Left lung (tissue), 10 donors: ENCODE data around the gene MANSC1. TPM values are rescaled to one million over a fixed set of nuclear protein-coding genes. Genes with fewer than 3 reads are reported as not detected.
A peak's percentile ranks its signal among the peaks of the same experiment; 100 is the strongest.

Source experiments
- ATAC-seq: fragments of 200-7000 bp; cut with Tn5 transposase; one replicate; pipeline ENCODE4 v1.9.1; 2020; ENCODE audit warnings: moderate library complexity
- DNase-seq, 4 donors: peaks; one replicate each; pipeline ENCODE4 v3.0.0-alpha.2; 2013 to 2020
- H3K27ac ChIP-seq, 2 donors: fragments of 200-600 bp; sonication (generic) in 1 of 2; one replicate each; pipeline versions ENCODE4 v1.5.0 to v1.8.0; 2020 to 2021
- H3K27me3 ChIP-seq, 2 donors: fragments of 200-600 bp; sonication (generic) in 1 of 2; one replicate each; pipeline versions ENCODE4 v1.5.0 to v1.8.0; 2020 to 2021
- H3K36me3 ChIP-seq, 2 donors: fragments of 200-600 bp; sonication (generic) in 1 of 2; one replicate each; pipeline versions ENCODE4 v1.5.0 to v1.8.0; 2020 to 2021
- H3K4me1 ChIP-seq, 2 donors: fragments of 200-600 bp; one replicate each; pipeline ENCODE4 v1.8.0; 2021
- H3K4me3 ChIP-seq, 2 donors: fragments of 200-600 bp; sonication (generic) in 1 of 2; one replicate each; pipeline versions ENCODE4 v1.5.0 to v1.8.0; 2020 to 2021; ENCODE audit warnings: mild to moderate bottlenecking in 1 of 2
- H3K9me3 ChIP-seq, 2 donors: fragments of 200-600 bp; sonication (generic) in 1 of 2; one replicate each; pipeline versions ENCODE4 v1.5.0 to v1.8.0; 2020 to 2021
- intact Hi-C, 2 donors: fragments of 100-400 bp; cut with DNase I; formaldehyde crosslinking; loops; one replicate each; pipeline versions ENCODE4 v1.11.2 to v1.14.2; 2022
- polyA plus RNA-seq, 6 donors: library from polyadenylated mRNA; unstranded; fragments of 120-200 nt; gene quantifications; one replicate each; pipeline ENCODE4 v1.2.1, GENCODE V29; 2013; ENCODE audit not compliant: insufficient read length in 6 of 6
- total RNA-seq, 2 donors: library from RNA; stranded (reverse); fragmentation: NEBNext Ultra II Directional; extraction: Animal tissue kit (Norgen Biotek cat#: 25700); gene quantifications; one replicate each; pipeline ENCODE4 v1.2.1, GENCODE V29; 2021
- TF ChIP-seq, protein P1 (sequence below), 2 donors: fragments of 200-600 bp; sonication (generic) in 1 of 2; IDR thresholded peaks; one replicate each; pipeline versions ENCODE4 v1.5.0 to v1.8.0; 2021; ENCODE audit warnings: antibody characterized with exemption in 2 of 2
- donor health status: DM: no; HTN: yes; CAD: no.
- donor health status: DM: no; HTN: no; CAD: no.

The MANSC1 gene
- total and polyA plus RNA-seq, 8 donors: 24.7 to 32.0 (median 29.3) TPM

DNA sequence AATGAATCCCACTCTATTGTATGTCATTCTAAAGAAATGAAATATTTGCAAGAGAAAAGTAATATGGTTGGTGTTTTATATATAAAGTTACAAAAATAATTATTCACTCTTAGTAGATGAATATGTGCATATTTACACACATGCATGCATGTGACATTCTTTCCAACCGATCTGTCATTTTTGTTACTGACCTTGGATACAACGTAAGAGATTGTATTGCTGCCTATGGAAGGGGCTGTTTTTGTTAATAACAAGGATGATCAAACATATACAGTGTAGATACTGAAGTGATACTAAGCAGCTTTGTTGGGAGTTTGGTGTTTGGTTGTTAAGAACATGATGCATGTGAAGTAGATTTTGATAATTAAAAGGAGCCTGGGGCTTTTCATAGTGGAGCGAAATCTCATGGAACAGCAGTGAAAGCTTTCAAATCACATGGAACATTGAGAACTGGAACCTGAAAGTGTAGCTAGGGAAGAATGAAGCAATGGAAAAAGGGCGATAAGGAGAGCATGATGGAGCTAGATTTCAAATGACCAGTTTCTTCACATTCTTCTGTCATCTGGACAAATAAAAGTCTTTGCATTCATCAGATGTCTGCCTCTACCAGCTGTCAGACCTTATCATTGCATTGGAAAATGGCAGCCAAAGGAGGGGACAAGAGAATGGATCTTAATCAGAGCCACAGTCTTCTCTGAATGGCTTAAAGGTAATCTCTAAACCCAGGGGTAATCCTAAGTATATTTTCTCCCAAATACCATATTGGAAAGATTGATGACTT lies 16.8 kb upstream of the MANSC1 start:
- Histone ChIP-seq H3K27ac (no peak overlapping the region), H3K36me3 (no peaks in the 10 kb centered on the region), H3K4me3 (no peak overlapping the region), H3K9me3 (no peaks in the 10 kb centered on the region), H3K27me3 (no peaks in the 10 kb centered on the region), H3K4me1 (peaks cover 0 to 12% of the 10 kb centered on the region in 2 donors)
- ATAC-seq (no peak), DNase-seq (no peak)
- intact Hi-C loops: no loop called here
- TF ChIP-seq, protein P1, sequence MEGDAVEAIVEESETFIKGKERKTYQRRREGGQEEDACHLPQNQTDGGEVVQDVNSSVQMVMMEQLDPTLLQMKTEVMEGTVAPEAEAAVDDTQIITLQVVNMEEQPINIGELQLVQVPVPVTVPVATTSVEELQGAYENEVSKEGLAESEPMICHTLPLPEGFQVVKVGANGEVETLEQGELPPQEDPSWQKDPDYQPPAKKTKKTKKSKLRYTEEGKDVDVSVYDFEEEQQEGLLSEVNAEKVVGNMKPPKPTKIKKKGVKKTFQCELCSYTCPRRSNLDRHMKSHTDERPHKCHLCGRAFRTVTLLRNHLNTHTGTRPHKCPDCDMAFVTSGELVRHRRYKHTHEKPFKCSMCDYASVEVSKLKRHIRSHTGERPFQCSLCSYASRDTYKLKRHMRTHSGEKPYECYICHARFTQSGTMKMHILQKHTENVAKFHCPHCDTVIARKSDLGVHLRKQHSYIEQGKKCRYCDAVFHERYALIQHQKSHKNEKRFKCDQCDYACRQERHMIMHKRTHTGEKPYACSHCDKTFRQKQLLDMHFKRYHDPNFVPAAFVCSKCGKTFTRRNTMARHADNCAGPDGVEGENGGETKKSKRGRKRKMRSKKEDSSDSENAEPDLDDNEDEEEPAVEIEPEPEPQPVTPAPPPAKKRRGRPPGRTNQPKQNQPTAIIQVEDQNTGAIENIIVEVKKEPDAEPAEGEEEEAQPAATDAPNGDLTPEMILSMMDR (IDR thresholded peaks at IDR 0.05): no peak

DNA sequence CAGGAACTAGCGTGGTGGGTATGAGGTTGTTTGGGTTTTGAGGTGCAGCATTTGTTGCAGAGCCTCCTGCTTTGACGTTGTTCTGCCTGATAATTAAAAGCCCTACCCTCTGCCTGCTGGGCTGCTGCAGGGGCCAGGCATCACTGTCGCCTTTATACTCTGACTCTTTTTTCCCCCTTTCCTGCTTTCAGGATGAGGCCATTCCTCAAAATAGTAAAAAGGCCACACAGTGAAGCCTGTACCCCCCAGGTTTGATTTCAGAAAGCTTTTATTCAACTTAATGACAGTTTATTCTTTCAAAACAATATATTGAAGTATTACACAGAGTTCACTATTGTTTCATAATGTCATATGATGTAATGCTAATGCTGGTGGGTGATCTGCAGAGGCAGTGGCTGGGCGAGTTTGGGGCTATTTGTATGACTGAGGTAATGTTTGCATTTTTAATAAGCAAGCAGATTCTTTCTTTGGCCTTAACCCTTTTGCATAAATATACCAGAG lies 15.9 kb upstream of the MANSC1 start:
- H3K27me3 ChIP-seq: no peaks in the 10 kb centered on the region
- H3K36me3 ChIP-seq: no peaks in the 10 kb centered on the region
- H3K4me1 ChIP-seq: peaks cover 0 to 12% of the 10 kb centered on the region in 2 donors
- ATAC-seq (no peak), DNase-seq (no peak)
- intact Hi-C loops: no loop called here
- H3K4me3 ChIP-seq: no peak overlapping the region
- TF ChIP-seq, protein P1 (IDR thresholded peaks at IDR 0.05): no peak
- no peak overlapping the region for H3K27ac ChIP-seq
- no peaks in the 10 kb centered on the region for H3K9me3 ChIP-seq

DNA sequence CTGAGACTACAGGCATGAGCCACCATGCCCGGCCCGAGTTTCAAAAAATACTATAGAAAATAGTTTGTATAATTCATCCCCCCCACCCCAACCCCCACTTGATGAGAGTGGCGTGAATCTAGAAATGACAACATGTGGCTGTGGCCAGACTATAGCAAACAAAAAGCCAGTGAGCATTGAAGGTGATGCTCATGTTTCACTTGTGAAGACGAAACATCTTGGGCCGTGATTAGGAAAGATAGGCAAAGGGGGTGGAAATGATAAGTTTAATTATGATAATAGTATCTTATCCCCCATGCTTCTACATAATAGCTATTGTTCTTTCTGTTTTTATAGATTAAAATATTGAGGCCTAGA lies 15.4 kb upstream of the MANSC1 start:
- Histone ChIP-seq H3K27ac (no peak overlapping the region), H3K36me3 (no peaks in the 10 kb centered on the region), H3K27me3 (no peaks in the 10 kb centered on the region), H3K4me1 (peaks cover 0 to 12% of the 10 kb centered on the region in 2 donors), H3K4me3 (no peak overlapping the region), H3K9me3 (no peaks in the 10 kb centered on the region)
- TF ChIP-seq, protein P1 (IDR thresholded peaks at IDR 0.05): no peak
- no peak for DNase-seq
- intact Hi-C loops: no loop called here
- ATAC-seq: no peak

DNA sequence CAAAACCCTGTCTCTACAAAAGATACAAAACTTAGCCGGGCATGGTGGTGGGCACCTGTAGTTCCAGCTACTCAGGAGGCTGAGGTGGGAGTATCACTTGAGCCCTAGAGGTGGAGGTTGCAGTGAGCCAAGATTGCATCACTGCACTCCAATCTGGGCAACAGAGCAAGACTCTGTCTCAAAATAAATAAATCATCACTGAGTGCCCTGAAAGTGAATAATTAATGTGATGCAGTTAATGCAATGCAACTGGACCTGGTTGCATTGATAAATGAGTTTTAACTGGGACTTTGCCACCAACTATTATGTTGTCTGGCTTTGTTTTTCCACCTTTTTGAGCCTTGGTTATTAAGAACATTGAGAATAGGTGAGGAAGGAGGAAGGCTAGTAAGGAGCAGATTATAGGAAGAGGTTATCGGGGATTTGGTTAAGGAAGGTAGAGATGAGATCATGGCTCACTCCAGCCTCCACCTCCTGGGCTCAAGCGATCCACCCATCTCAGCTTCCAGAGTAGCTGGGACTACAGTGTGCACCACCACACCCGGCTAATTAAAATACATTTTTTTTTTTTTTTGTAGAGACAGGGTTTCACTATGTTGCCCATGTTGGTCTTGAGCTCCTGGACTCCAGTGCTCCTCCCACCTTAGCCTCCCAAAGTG lies 14.9 kb upstream of the MANSC1 start:
- H3K27me3 ChIP-seq: no peaks in the 10 kb centered on the region
- H3K27ac ChIP-seq: no peak overlapping the region
- H3K36me3 ChIP-seq: no peaks in the 10 kb centered on the region
- H3K4me3 ChIP-seq: no peak overlapping the region
- DNase-seq (no peak), ATAC-seq (no peak)
- TF ChIP-seq, protein P1 (IDR thresholded peaks at IDR 0.05): no peak
- no peaks in the 10 kb centered on the region for H3K9me3 ChIP-seq
- H3K4me1 ChIP-seq: peaks cover 0 to 15% of the 10 kb centered on the region in 2 donors
- intact Hi-C loops: no loop called here

DNA sequence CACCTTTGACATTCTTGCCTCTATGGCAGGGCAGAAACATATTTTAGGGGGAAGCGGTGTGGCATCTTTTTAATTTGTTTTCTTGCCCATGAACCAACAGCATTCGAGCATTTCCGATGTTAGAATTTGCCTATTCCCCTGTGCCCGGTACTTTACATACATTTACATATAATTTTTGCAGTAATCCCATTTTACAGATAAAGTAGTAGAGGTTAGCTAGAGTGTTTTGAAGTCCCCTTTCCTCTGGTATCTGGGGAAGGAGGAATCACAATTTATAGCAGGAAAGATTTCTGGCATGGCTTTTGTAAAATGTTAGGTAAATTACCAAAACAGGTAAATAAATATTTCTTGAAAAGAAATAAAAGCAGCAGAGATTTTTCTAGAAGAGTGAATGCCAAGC lies 8.5 kb upstream of the MANSC1 start:
- TF ChIP-seq, protein P1 (IDR thresholded peaks at IDR 0.05): no peak
- DNase-seq (no peak), ATAC-seq (no peak)
- peak overlapping the region in 1 of 2 donors; percentile 89 for H3K4me3 ChIP-seq
- peaks cover 13 to 31% of the 10 kb centered on the region in 2 donors for H3K4me1 ChIP-seq
- intact Hi-C loops: no loop called here
- H3K27ac ChIP-seq: peak overlapping the region; percentile 94 to 100
- H3K27me3 ChIP-seq: no peaks in the 10 kb centered on the region
- no peaks in the 10 kb centered on the region for H3K9me3 ChIP-seq
- H3K36me3 ChIP-seq: no peaks in the 10 kb centered on the region
